IMR-90 (cell line): ENCODE measurements around the gene SYNE3. TPM values are rescaled to one million over a fixed set of nuclear protein-coding genes. Genes with fewer than 3 reads are reported as not detected.

Experiments used
- ATAC-seq: fragments of 200-7000 bp; cut with Tn5 transposase; 2 replicates; pipeline ENCODE4 v1.9.1; 2020; ENCODE audit warnings: low read depth, mild to moderate bottlenecking, moderate library complexity
- BruUV-seq: library from RNA; stranded (reverse); fragments of 400-500 nt; replicated peaks from 2 replicates; lab custom pipeline; 2021; lab: Mats Ljungman, UMichigan
- CTCF ChIA-PET: fragments of 300-600 bp; formaldehyde crosslinking; extraction: SDS; loops from one replicate; lab custom pipeline; 2021; ENCODE audit warnings: antibody characterized with exemption; lab: Yijun Ruan, JAX
- POLR2A ChIA-PET: fragments of 300-600 bp; sonication (Branson Sonifier 250); formaldehyde crosslinking; loops from one replicate; lab custom pipeline; 2022; ENCODE audit warnings: antibody characterized with exemption; ENCODE audit not compliant: unreplicated experiment; lab: Charles Lee
- DNase-seq: peaks from one replicate; pipeline ENCODE4 v3.0.0; 2013
- H2AFZ ChIP-seq: replicated peaks from 2 replicates; pipeline ENCODE3; 2013; ENCODE audit warnings: low read length, mild to moderate bottlenecking; ENCODE audit not compliant: poor library complexity
- H2AK5ac ChIP-seq: 2 replicates; pipeline ENCODE4 v1.6.1; 2013; ENCODE audit warnings: low read depth, low read length, inconsistent platforms
- H2AK9ac ChIP-seq: replicated peaks from 2 replicates; pipeline ENCODE3; 2013; ENCODE audit warnings: mild to moderate bottlenecking, low read depth, low read length, moderate library complexity; ENCODE audit not compliant: poor library complexity
- H2BK120ac ChIP-seq: 2 replicates; pipeline ENCODE4 v1.6.1; 2013; ENCODE audit warnings: low read depth, low read length, inconsistent platforms
- H2BK15ac ChIP-seq: 3 replicates; pipeline ENCODE4 v1.6.1; 2013; ENCODE audit warnings: low read depth, low read length, inconsistent platforms
- H2BK20ac ChIP-seq: 2 replicates; pipeline ENCODE4 v1.6.1; 2013; ENCODE audit warnings: low read depth, mild to moderate bottlenecking, inconsistent platforms, low read length, moderate library complexity
- H2BK5ac ChIP-seq: 2 replicates; pipeline ENCODE4 v1.6.1; 2013; ENCODE audit warnings: mild to moderate bottlenecking, low read depth, low read length, inconsistent platforms; ENCODE audit not compliant: poor library complexity, severe bottlenecking
- H3K14ac ChIP-seq: replicated peaks from 2 replicates; pipeline ENCODE4 v1.6.1; 2013; ENCODE audit warnings: low read depth, low read length, inconsistent platforms
- H3K18ac ChIP-seq: 2 replicates; pipeline ENCODE4 v1.6.1; 2013; ENCODE audit warnings: low read depth, low read length, control low read depth
- H3K23ac ChIP-seq: 2 replicates; pipeline ENCODE4 v1.6.1; 2013; ENCODE audit warnings: low read depth, low read length, inconsistent platforms
- H3K27ac ChIP-seq: 2 replicates; pipeline ENCODE4 v1.5.1; 2013; ENCODE audit warnings: mild to moderate bottlenecking, control low read depth, low read length; ENCODE audit not compliant: insufficient read depth
- H3K27me3 ChIP-seq: 2 replicates; pipeline ENCODE4 v1.6.1; 2013; ENCODE audit warnings: low read length; ENCODE audit not compliant: control insufficient read depth, insufficient read depth
- H3K36me3 ChIP-seq: 2 replicates; pipeline ENCODE4 v1.6.1; 2013; ENCODE audit warnings: low read length, mixed read lengths; ENCODE audit not compliant: control insufficient read depth, insufficient read depth
- H3K4ac ChIP-seq: 2 replicates; pipeline ENCODE4 v1.6.1; 2013; ENCODE audit warnings: low read depth, low read length, inconsistent platforms
- H3K4me1 ChIP-seq: 2 replicates; pipeline ENCODE4 v1.6.1; 2013; ENCODE audit warnings: low read length, mixed read lengths; ENCODE audit not compliant: control insufficient read depth, insufficient read depth
- H3K4me2 ChIP-seq: 2 replicates; pipeline ENCODE4 v1.6.1; 2013; ENCODE audit warnings: low read depth, mild to moderate bottlenecking, control low read depth, low read length, moderate library complexity
- H3K4me3 ChIP-seq: 2 replicates; pipeline ENCODE4 v1.5.1; 2013; ENCODE audit warnings: low read depth, mild to moderate bottlenecking, control low read depth, low read length, moderate library complexity; ENCODE audit not compliant: insufficient read depth
- H3K56ac ChIP-seq: 2 replicates; pipeline ENCODE4 v1.6.1; 2013; ENCODE audit warnings: low read length, inconsistent platforms; ENCODE audit not compliant: insufficient read depth; ENCODE audit errors: extremely low read depth
- H3K79me1 ChIP-seq, 2 experiments: 2 replicates each; pipeline ENCODE4 v1.6.1; 2013; ENCODE audit warnings: low read length in 2 of 2, inconsistent platforms in 1 of 2, low read depth in 1 of 2
- H3K9ac ChIP-seq: 2 replicates; pipeline ENCODE4 v1.6.1; 2013; ENCODE audit warnings: low read depth, low read length, control low read depth
- H3K9me1 ChIP-seq: 2 replicates; pipeline ENCODE4 v1.6.1; 2013; ENCODE audit warnings: low read length, inconsistent platforms; ENCODE audit not compliant: insufficient read depth
- H3K9me3 ChIP-seq: 2 replicates; pipeline ENCODE4 v1.6.1; 2013; ENCODE audit warnings: low read length; ENCODE audit not compliant: control insufficient read depth, insufficient read depth
- H4K20me1 ChIP-seq: 2 replicates; pipeline ENCODE4 v1.6.1; 2013; ENCODE audit warnings: low read length, inconsistent platforms; ENCODE audit not compliant: insufficient read depth
- H4K5ac ChIP-seq: 2 replicates; pipeline ENCODE4 v1.6.1; 2013; ENCODE audit warnings: mild to moderate bottlenecking, low read depth, low read length, control low read depth
- H4K8ac ChIP-seq, 2 experiments: 2 replicates each; pipeline ENCODE4 v1.6.1; 2013; ENCODE audit warnings: low read depth in 2 of 2, low read length in 2 of 2, control low read depth in 1 of 2, inconsistent platforms in 1 of 2
- H4K91ac ChIP-seq: 2 replicates; pipeline ENCODE4 v1.6.1; 2013; ENCODE audit warnings: low read depth, low read length, inconsistent platforms; ENCODE audit not compliant: insufficient read depth
- BHLHE40 ChIP-seq: fragments of 150-350 bp; IDR thresholded peaks from 2 replicates; pipeline ENCODE4 v1.6.1; 2016; ENCODE audit warnings: mild to moderate bottlenecking, low read depth, low read length
- CEBPB ChIP-seq: IDR thresholded peaks from 2 replicates; pipeline ENCODE4 v1.6.1; 2012; ENCODE audit warnings: low read depth, low read length, improper control_type of control experiment
- CHD1 ChIP-seq: IDR thresholded peaks from 2 replicates; pipeline ENCODE4 v1.6.1; 2012; ENCODE audit warnings: low read depth, low read length, improper control_type of control experiment
- FOS ChIP-seq: fragments of 150-350 bp; IDR thresholded peaks from 2 replicates; pipeline ENCODE4 v1.6.1; 2016; ENCODE audit warnings: low read depth, low read length
- MAFK ChIP-seq: IDR thresholded peaks from 2 replicates; pipeline ENCODE4 v1.6.1; 2012; ENCODE audit warnings: low read depth, low read length, improper control_type of control experiment
- MAZ ChIP-seq: IDR thresholded peaks from 2 replicates; pipeline ENCODE4 v1.6.1; 2012; ENCODE audit warnings: low read depth, mild to moderate bottlenecking, low read length, improper control_type of control experiment, moderate library complexity, borderline replicate concordance
- MXI1 ChIP-seq: IDR thresholded peaks from 2 replicates; pipeline ENCODE4 v1.6.1; 2012; ENCODE audit warnings: low read depth, mild to moderate bottlenecking, low read length, moderate library complexity, borderline replicate concordance
- NFE2L2 ChIP-seq: fragments of 150-350 bp; IDR thresholded peaks from 2 replicates; pipeline ENCODE4 v1.6.1; 2016; ENCODE audit warnings: low read depth, mild to moderate bottlenecking, low read length
- POLR2A ChIP-seq: IDR thresholded peaks from 2 replicates; pipeline ENCODE4 v1.6.1; 2012; ENCODE audit warnings: mild to moderate bottlenecking, low read depth, low read length
- RAD21 ChIP-seq: IDR thresholded peaks from 2 replicates; pipeline ENCODE4 v1.6.1; 2012; ENCODE audit warnings: low read length, improper control_type of control experiment
- RFX5 ChIP-seq: IDR thresholded peaks from 2 replicates; pipeline ENCODE4 v1.8.0; 2012; ENCODE audit warnings: low read depth, mild to moderate bottlenecking, low read length, moderate library complexity
- SMC3 ChIP-seq: fragments of 150-350 bp; IDR thresholded peaks from 2 replicates; pipeline ENCODE4 v1.6.1; 2016; ENCODE audit warnings: low read depth, mild to moderate bottlenecking, antibody characterized with exemption, low read length, moderate library complexity
- WGBS, 2 experiments: methylation state at CpG; one replicate each; pipeline versions ENCODE4 v1.1.5 to v1.1.7; 2013; ENCODE audit warnings: missing lambda C conversion rate in 2 of 2; ENCODE audit not compliant: insufficient read length in 1 of 2; ENCODE audit errors: extremely low coverage in 2 of 2; 5-methylcytosine and 5-hydroxymethylcytosine counted together
- dilution Hi-C: fragments of 300-500 bp; cut with HindIII; formaldehyde crosslinking; loops from one replicate; pipeline ENCODE4 v1.14.3; 2018; ENCODE audit warnings: low sequenced_read_pairs; ENCODE audit not compliant: unreplicated experiment
- in situ Hi-C: fragments of 300-500 bp; cut with MboI; formaldehyde crosslinking; loops from 3 replicates; pipeline ENCODE4 v1.14.3; 2019; ENCODE audit warnings: low sequenced_read_pairs, inconsistent platforms, mixed read lengths
- intact Hi-C: fragments of 100-400 bp; cut with micrococcal nuclease; formaldehyde crosslinking; loops from 2 replicates; pipeline ENCODE4 v1.10.0; 2022
- polyA plus RNA-seq, 3 experiments: library from polyadenylated mRNA; depleted of rRNA; stranded (reverse); fragments of >200 nt; gene quantifications; 2 replicates each; pipeline ENCODE4 v1.2.3, GENCODE V29; 2012; ENCODE audit warnings: low replicate concordance in 1 of 3
- total RNA-seq: library from RNA; depleted of rRNA; stranded (reverse); fragments of >200 nt; gene quantifications from 2 replicates; pipeline ENCODE4 v1.2.3, GENCODE V29; 2012
- TF ChIP-seq, protein P1 (sequence below): conservative IDR thresholded peaks from 2 replicates; pipeline ENCODE4 v1.5.1; 2012; ENCODE audit warnings: mild to moderate bottlenecking, low read depth, low read length, improper control_type of control experiment

SYNE3 gene
- total and polyA plus RNA-seq, 2 of the 4 experiments (the other 2 are of a cell fraction), result 2.9 to 5.0 TPM

- no peak for TF ChIP-seq BHLHE40
Observed at GRCh38 chr14:95485222-95485819, 31.1 kb downstream of the SYNE3 start (continued).

- DNase-seq (no peak), ATAC-seq (no peak)
- Histone ChIP-seq H3K36me3 (no peaks in the 10 kb centered on the region), H2BK15ac (no peak overlapping the region; the same call in 2 of the 3 replicates), H4K8ac (no peak overlapping the region), H3K4ac (peak overlapping the region; percentile 66; the same call in 1 of the 2 replicates), H2BK20ac (no peak overlapping the region), H2BK120ac (peak overlapping the region; percentile 43; the same call in 1 of the 2 replicates), H3K27me3 (no peaks in the 10 kb centered on the region), H3K4me2 (no peak overlapping the region), H3K18ac (no peak overlapping the region), H4K20me1 (peaks cover 6% of the 10 kb centered on the region; the same call in 1 of the 2 replicates), H2AFZ (no peak overlapping the region), H3K9me3 (no peaks in the 10 kb centered on the region), H3K79me1 (peaks cover 8 to 76% of the 10 kb centered on the region in 2 experiments; a peak in 2 of 4 replicates), H3K9me1 (peaks cover 40% of the 10 kb centered on the region), H4K91ac (0 out of 2 replicates have a peak overlapping the region, but pooled peaks have one; percentile 49), H2AK5ac (peak overlapping the region; percentile 75), H2AK9ac (no peak overlapping the region), H3K23ac (no peak overlapping the region), H3K14ac (peak overlapping the region; percentile 31), H4K5ac (no peak overlapping the region), H3K9ac (no peak overlapping the region), H3K56ac (no peak overlapping the region), H3K27ac (no peak overlapping the region), H3K4me1 (peaks cover 34% of the 10 kb centered on the region), H2BK5ac (no peak overlapping the region), H3K4me3 (no peak overlapping the region)
- TF ChIP-seq CEBPB (no peak), BHLHE40 (no peak), NFE2L2 (no peak), RFX5 (no peak), FOS (no peak), MXI1 (no peak), MAZ (no peak), CHD1 (no peak), POLR2A (no peak), SMC3 (no peak), MAFK (no peak), RAD21 (no peak)
- TF ChIP-seq, protein P1, sequence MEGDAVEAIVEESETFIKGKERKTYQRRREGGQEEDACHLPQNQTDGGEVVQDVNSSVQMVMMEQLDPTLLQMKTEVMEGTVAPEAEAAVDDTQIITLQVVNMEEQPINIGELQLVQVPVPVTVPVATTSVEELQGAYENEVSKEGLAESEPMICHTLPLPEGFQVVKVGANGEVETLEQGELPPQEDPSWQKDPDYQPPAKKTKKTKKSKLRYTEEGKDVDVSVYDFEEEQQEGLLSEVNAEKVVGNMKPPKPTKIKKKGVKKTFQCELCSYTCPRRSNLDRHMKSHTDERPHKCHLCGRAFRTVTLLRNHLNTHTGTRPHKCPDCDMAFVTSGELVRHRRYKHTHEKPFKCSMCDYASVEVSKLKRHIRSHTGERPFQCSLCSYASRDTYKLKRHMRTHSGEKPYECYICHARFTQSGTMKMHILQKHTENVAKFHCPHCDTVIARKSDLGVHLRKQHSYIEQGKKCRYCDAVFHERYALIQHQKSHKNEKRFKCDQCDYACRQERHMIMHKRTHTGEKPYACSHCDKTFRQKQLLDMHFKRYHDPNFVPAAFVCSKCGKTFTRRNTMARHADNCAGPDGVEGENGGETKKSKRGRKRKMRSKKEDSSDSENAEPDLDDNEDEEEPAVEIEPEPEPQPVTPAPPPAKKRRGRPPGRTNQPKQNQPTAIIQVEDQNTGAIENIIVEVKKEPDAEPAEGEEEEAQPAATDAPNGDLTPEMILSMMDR, result no peak
- ChIA-PET CTCF (no interaction called here), POLR2A (no interaction called here)
- intact Hi-C loops, result no loop called here
- in situ Hi-C loops, result no loop called here
- 67% methylated on average over 1 of the region's 5 CpGs; no CpG with 5 or more reads in 1 of the 2 experiments for WGBS, 2 experiments
- BruUV-seq, result no TSS peak
- dilution Hi-C loops, result no loop called here
Observed at GRCh38 chr14:95484296-95484695, 32.2 kb downstream of the SYNE3 start.
